HG03571 (cell line): ENCODE results near the gene DOLK.

Experiments used
- ATAC-seq: cut with Tn5 transposase; IDR thresholded peaks from one replicate; pipeline ENCODE4 v1.9.1; 2021; ENCODE audit not compliant: unreplicated experiment

The DOLK gene

DNA sequence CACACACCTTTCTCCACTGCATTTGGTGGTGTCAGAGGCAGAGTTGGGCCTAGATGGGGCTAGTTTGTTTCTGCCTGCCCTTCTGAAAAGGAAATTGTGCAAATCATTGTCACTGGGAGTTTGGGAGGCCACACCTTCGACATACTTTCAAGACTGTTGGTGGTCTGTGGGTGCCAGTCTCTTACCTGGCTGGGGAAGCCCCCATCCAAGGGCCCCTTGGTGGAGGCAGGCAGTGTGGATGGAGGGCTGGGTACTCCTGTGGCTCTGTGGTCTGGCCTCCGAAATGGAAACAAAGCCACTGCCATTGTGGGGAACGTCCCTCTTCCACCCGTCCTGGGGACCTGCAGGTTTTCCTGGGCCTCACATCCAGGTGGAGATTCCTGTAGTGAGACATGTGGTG is 37.5 kb downstream of the DOLK start:
- ATAC-seq, result no peak

GRCh38 chr9:128908372-128908771 is 39.0 kb downstream of the DOLK start:
- ATAC-seq, result no peak

- ATAC-seq, result no peak
These were observed 40.7 kb downstream of the DOLK start for GRCh38 chr9:128906741-128907140.

DNA sequence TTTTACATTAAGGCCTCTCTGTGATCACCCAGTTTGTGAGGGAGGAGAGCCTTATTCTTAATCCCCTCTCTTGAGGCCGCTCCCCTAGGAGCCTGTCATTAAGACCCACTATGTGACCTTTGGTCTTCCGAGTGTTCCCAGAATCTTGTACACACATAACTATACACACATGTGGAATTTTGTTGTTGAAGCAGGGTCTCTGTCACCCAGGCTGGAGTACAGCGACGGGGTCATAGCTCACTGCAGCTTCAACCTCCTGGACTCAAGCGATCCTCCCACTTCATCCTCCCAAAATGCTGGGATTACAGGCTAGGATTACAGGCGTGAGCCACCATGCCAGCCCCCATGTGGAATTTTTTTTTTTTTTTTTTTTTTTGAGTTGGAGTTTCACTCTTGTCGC is 41.4 kb downstream of the DOLK start:
- ATAC-seq, result no peak

- no peak for ATAC-seq
These were observed 43.4 kb downstream of the DOLK start for GRCh38 chr9:128903871-128904620.

- ATAC-seq, result no peak
These were observed 44.3 kb downstream of the DOLK start for GRCh38 chr9:128903079-128903461.

GRCh38 chr9:128902351-128903078 is 44.9 kb downstream of the DOLK start:
- ATAC-seq, result peak; percentile 85

DNA sequence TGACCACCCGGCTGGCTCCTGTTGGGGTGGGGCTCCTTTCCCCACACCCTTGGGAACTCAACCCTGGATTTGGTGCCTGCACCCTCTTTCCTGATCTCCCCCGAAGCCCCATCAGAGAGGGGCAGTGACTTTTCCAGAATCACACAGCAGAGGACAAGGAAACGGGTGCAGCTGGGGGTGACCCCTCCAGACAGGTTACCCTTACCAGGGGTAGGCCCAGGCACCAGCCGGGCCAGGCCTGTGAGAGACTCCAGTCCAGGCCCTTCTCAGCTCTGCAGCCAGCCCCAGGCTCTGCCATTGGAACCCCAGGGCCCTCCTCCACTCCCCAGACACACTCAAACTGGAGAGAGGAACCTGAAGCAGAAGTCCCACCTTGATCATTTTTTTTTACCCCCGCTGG is 45.6 kb downstream of the DOLK start:
- ATAC-seq, result no peak

- no peak for ATAC-seq
These were observed 46.0 kb downstream of the DOLK start for GRCh38 chr9:128901379-128901778.

GRCh38 chr9:128899566-128900322 is 47.7 kb downstream of the DOLK start:
- no peak for ATAC-seq

DNA sequence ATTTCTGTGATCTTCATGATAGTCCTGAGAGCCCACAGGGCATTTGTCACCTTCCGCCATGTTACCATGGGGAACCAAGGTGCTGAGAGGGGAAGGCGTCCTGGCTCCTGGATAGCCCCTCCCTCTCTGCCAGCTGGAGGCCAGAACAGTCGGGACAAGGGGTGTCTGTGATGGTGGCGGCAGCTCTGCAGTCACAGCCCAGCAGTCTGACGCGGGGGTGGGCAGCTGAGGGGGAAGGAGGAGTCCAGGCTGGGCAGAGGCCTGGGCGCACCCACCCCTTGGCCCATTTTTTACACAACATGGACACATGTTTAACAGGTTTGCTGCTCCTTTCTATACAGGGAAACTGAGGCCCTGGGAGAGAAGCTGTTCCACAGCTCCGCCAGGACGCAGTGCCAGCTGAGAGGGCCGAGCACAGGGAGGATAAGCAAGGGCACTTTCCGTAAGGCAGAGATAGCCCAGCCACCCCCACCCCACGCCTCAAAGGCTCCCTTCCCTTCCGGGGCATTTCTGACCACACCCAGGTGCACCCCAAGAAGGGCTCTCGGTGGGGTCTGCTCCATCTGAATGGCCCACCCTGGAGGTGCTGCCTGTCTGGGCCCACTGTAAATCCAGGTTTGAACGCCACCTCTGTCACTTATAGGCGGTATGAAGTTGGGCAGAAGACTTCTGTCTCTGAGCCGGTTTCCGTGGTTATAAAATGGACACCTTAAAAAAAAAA is 48.4 kb downstream of the DOLK start:
- ATAC-seq, result no peak

GRCh38 chr9:128898382-128898781 is 49.0 kb downstream of the DOLK start:
- ATAC-seq, result no peak

- ATAC-seq, result no peak
These were observed 51.8 kb downstream of the DOLK start for GRCh38 chr9:128895556-128895955.
